CD4-positive, alpha-beta T cell treated with Interleukin-12 subunit alpha and Interleukin-12 subunit beta, for 1 hour (primary cell): ENCODE results near the gene CHCT1.

Experiments used
- DNase-seq: peaks from one replicate; pipeline ENCODE4 v3.0.0-alpha.2; 2020

The CHCT1 gene

DNA sequence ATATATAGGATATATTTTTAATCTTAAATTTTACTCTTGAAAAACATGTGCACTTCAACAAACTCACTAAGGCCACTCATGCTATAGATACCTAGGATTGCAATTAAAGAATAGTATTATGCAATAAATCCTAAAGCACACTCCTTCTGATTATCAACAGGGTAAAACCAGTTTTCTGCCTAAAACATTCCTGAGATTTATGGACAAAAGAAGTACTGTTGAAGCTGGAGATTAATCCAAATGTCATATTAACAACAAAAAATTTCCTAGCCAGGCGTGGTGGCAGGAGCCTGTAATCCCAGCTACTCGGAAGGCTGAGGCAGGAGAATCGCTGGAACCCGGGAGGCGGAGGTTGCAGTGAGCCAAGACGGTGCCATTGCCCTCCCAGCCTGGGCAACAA, 21.4 kb downstream of the CHCT1 start:
- no peak for DNase-seq

DNA sequence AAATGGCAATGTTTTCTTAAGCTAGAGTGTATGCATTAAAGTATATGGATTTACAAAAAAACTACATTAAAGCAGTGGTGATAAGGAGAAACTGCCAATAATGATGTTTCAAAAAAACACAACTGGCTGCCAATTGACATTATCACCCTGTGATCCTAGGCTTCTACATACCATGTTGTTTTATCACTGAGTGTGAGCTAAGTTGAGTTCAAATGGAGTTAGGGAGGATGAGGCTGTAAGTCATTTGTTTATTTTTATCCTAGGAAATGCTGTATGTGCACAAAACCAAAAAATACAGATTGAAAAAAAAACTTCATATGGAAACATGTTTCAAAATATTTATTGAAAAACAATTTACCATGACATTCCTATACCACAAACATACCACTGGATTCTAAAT, 22.9 kb downstream of the CHCT1 start:
- no peak for DNase-seq

DNA sequence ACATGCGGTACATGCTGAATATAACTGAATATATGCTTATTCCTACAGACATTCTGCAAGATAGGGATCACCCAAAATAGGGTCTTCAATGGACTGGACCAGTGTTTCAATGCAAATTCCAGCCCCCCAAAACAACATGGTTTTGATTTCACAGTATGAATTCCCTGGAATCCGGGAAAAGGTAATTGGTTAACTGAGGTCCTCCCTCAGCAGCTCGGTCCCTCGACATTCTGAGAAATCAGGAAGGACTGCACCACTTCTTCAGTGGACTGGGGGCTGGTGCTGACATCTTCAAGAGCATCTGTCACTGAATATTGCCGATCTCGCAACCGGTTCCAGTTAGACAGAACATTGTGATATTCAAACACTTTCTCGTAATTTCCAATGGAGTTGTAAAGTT, 25.1 kb downstream of the CHCT1 start:
- DNase-seq: no peak

DNA sequence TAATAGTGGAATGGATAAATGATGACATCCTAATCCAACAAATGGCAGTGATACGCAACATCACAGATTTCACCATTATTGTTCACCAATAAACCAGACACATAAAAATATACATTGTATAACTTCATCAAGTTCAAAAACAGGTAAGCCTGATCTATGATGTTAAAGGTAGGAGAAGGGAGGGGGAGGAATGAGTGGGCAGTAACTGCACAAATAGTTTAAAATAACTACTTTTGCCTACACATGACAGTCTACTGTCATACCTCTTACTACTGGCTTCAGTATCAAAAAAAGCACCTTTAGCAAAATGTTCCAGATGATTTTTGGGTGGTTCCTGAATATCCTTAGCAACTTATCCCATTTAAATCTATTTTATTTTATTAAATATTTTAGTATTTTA, 28.8 kb downstream of the CHCT1 start:
- no peak for DNase-seq

DNA sequence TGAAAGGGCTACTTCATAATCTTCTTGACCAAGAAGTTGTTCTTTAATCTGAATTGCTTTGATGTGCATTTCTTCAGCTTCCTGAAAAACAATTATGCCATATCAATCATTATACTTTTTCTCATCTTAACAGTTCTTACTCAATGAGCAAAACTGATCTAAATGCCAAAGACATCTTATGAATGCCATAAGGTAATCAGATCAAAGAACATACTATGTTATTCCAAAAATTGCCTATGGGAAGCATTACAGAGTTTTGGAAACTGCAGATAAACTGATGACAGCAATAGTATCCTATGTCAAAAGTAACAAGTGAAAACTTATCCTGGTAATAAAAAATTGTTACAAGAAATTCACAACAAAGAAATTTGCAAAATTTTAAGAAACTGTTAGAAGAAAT, 29.7 kb downstream of the CHCT1 start:
- no peak for DNase-seq

DNA sequence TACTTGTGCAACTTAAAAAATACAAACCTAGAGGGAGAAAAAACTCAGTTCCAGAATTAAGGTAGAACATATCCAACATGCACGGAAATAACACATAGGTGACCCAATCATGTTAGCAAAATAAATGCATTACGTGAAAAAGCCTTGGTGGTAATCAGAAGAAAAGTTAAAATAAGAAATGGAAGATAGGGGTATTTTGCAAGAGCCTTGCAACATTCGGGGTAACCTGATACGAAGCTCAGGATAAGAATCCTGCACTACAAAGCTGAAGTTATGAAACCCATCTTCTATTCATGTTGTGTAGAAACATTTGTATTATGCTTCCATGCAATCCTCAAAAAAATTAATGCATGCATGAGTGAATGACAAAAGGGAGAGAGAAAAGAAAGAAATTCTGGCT, 33.1 kb downstream of the CHCT1 start:
- DNase-seq: no peak

DNA sequence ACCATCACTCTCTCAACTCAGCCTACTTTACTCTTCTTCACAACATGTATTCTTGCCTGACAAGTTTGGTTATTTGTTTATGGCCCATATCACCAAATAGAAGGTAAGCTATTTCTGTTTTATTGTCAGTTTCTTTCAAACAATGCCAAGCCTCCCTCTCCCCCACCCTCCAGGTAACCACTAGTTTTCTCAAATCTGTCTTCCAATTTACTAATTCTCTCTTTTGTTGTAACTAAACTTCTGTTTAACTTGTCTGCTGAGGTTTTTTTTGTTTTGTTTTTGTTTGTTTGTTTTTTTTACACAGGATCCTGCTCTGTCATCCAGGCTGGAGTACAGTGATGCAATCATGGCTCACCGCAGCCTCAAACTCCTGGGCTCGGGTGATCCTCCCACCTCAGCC, 34.9 kb downstream of the CHCT1 start:
- DNase-seq: no peak

DNA sequence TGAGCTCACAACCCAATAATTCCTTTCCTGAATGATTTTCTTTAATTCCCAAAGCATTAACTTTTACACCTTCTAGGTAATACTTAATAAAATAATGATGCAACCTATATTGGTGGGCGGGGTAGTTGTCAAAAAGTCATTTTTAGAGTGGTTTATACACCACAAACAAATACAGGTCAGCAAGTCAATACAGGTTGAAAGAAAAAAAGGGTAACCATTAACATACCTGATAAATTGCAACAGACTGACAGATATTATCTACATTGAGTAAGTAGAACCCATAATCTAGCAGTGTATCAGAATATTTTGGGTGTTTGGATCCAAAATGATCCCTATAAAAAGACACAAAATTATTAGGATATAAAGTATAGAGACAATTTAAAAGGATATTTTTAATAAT, 39.3 kb downstream of the CHCT1 start:
- no peak for DNase-seq

DNA sequence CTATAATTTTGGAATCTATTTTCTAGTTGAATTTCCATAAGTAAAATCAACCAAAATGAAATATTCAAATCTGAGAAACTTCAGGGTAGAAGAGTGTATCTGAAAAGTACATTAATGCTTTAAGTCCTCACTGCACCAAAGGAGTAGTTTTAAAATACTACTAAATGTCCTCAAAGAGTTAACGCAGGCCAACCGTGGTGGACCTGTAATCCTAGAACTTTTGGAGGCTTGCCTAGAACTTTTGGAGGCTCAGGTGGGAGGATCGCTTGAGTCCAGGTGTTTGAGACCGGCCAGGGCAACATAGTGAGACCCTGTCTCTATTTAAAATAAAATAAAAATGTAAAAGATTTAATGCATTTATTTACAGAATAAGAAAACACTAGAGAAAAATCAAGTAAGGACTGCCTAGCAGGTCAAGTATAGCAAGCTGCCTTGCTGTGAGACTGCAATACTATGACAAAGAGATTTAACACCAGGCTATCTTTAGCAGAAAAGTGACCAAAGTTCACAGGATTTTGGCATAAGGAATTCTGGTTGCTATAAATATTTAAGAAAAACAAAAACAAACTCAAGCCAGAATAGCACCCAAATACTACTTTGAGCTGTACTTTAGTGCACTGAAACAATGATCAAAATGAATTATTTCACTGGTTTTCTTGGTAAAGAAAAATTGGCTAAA, 41.0 kb downstream of the CHCT1 start:
- DNase-seq: no peak

DNA sequence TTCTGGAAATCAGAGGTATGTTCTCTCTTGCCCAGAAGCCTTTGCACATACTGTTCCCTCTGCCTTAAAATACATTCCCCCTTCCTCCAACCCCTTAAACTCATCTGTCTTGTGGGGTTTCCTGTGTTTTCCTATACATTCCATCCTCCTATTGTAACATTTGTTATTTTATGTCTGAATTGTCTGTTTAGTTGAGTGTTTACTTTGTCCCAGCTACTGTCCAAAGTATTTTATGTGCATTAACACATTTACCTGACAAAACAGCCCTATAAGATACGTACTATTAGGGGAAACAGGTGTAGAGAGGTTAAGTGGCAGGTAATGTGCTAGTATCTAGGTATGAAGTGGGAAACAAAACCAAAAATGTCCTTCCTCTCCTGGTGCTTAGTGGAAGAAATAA, 42.1 kb downstream of the CHCT1 start:
- no peak for DNase-seq

DNA sequence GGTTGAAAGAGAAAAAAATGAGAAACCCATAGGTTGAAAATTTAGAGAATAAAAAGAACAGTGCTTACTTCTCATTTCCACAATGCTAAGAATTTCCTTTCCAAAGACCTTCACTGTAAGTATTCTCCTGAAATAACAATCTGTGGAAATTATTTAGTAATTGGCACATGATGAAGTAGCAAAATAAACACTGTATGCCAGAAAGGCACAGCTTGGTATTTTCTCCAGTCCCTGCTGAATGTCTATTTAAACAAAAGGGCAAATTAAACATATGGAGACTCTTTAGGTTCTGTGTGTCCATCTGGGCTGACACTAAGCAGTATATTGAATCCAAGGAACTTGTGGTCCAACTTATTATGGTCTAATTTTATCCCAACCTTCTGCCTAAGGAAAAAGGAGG, 46.1 kb downstream of the CHCT1 start:
- no peak for DNase-seq

DNA sequence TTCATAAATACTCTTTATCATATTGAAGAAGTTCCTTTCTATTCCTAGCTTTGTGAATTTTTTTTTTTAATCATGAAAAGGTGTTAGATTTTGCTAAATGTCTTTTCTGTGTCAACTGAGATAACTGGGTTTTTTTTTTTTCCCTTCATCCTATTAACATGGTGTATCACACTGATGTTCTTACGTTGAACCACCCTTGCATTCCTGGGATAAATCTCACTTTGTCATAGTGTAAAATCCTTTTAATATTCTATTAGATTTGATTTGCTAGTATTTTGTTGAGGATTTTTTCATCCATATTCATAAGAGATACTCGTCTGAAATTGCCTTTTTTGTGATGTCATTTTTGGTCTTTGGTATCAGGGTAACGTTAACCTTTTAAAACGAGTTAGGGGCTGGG, 49.2 kb downstream of the CHCT1 start:
- DNase-seq: no peak

DNA sequence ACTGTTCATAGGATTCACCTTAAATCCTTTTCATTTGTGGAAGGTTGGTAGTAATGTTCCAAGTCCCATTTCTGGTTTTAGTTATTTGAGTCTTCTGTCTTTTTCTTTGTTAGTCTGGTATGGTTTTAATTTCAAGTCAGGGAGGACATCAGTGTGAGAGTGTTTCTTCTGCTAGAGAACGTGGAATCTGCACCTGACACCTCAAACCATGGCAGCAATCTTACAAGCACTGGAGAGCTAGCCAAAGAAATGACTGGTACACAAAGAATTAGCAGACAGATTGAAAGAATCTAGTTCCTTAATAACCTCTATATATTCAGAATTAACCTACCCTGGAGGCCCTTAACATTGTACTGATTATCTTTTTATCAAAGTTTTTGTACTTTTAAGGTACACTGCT, 50.2 kb downstream of the CHCT1 start:
- DNase-seq: no peak

DNA sequence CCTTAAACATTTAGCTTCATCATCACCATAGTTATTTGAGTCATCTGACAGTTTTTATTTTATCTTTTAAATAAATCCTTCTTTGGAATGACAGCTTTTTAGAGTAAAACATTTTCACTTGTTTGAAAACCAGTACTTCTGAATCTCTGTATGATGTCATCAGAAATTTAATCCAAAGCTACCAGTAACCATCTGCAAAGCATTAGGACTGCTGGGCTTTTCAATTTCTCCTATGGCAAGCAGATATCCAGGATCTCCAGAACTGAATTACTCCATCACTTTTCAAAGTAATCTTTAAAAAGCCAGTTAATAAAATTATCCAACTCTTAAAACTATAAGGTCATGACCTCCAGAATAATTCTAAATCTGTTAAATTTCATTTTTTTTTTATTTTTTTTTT, 51.5 kb downstream of the CHCT1 start:
- no peak for DNase-seq
